Subcutaneous abdominal adipose tissue (tissue), 5 donors: ENCODE data around the gene ROBO2.

ENCODE experiments used
- H3K27ac ChIP-seq: one replicate; pipeline ENCODE4 v1.7.0; 2013; ENCODE audit warnings: low read depth, mild to moderate bottlenecking, inconsistent platforms, low read length, moderate library complexity
- H3K27me3 ChIP-seq, 5 donors: one replicate each; pipeline ENCODE4 v1.7.0; 2013; ENCODE audit warnings: low read length in 5 of 5, inconsistent platforms in 1 of 5; ENCODE audit not compliant: control insufficient read depth in 5 of 5, insufficient read depth in 4 of 5
- H3K36me3 ChIP-seq, 5 donors: one replicate each; pipeline ENCODE4 v1.7.0; 2013; ENCODE audit warnings: low read length in 5 of 5; ENCODE audit not compliant: control insufficient read depth in 5 of 5, insufficient read depth in 5 of 5
- H3K4me1 ChIP-seq, 5 donors: one replicate each; pipeline ENCODE4 v1.7.0; 2013; ENCODE audit warnings: low read length in 5 of 5, mild to moderate bottlenecking in 3 of 5, moderate library complexity in 1 of 5; ENCODE audit not compliant: control insufficient read depth in 5 of 5, insufficient read depth in 5 of 5
- H3K4me3 ChIP-seq, 5 donors: one replicate each; pipeline ENCODE4 v1.7.0; 2013; ENCODE audit warnings: low read length in 5 of 5, low read depth in 1 of 5
- H3K9ac ChIP-seq, 5 donors: one replicate each; pipeline ENCODE4 v1.7.0; 2013; ENCODE audit warnings: low read length in 5 of 5, mild to moderate bottlenecking in 4 of 5, moderate library complexity in 3 of 5
- H3K9me3 ChIP-seq, 5 donors: one replicate each; pipeline ENCODE4 v1.7.0; 2013; ENCODE audit warnings: low read length in 5 of 5; ENCODE audit not compliant: control insufficient read depth in 5 of 5
- donor health status: healthy.
- donor health status: healthy.
- donor health status: healthy.
- donor health status: healthy.
- donor health status: healthy.

The ROBO2 gene

DNA sequence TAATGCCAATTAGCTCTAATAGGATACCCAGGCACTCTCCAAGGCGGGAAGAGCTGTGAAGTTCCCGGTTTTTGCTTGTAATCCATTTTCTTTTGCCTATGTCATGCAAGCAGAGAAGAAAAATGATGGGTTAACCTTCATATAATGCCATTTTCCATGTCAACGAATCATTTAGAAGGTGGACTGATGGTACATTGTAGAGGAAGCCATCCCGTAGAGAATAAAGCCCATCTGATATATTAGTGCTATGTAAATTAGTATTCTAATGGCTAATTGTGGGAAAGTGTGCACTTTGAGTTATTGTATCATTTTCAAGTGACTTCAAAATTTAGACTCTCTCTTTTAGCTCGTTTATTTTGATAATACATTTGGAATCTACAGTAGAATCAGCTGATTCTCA, 509.1 kb downstream of the ROBO2 start:
- H3K27ac ChIP-seq: no peak overlapping the region
- no peaks in the 10 kb centered on the region for H3K27me3 ChIP-seq
- H3K36me3 ChIP-seq: no peaks in the 10 kb centered on the region
- no peak overlapping the region for H3K4me3 ChIP-seq
- peaks cover 0 to 4% (median 0%) of the 10 kb centered on the region in 5 donors for H3K9me3 ChIP-seq
- no peaks in the 10 kb centered on the region for H3K4me1 ChIP-seq
- H3K9ac ChIP-seq: no peak overlapping the region

- Histone ChIP-seq H3K27ac (no peak overlapping the region), H3K4me3 (no peak overlapping the region), H3K9me3 (no peaks in the 10 kb centered on the region), H3K27me3 (no peaks in the 10 kb centered on the region), H3K36me3 (no peaks in the 10 kb centered on the region), H3K9ac (no peak overlapping the region), H3K4me1 (no peaks in the 10 kb centered on the region)
Observed at GRCh38 chr3:77553240-77553639, 513.3 kb downstream of the ROBO2 start.

- Histone ChIP-seq H3K9ac (no peak overlapping the region), H3K27me3 (no peaks in the 10 kb centered on the region)
Observed at GRCh38 chr3:77562089-77562488, 522.2 kb downstream of the ROBO2 start.

DNA sequence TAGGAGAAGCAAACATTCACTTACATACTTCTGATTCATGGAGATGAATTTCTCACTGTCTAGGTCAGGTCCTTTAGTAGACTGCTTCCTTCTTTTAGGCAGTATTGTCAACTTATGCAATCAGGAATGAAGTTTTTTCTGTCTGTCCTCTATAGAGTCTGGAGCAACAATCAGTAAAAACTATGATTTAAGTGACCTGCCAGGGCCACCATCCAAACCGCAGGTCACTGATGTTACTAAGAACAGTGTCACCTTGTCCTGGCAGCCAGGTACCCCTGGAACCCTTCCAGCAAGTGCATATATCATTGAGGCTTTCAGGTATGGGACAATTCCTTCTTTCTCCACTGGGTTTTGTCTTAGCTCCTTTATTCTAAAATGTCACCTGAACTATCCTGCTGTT, 523.1 kb downstream of the ROBO2 start:
- Histone ChIP-seq H3K4me1 (no peaks in the 10 kb centered on the region), H3K27ac (no peak overlapping the region), H3K27me3 (no peaks in the 10 kb centered on the region), H3K36me3 (no peaks in the 10 kb centered on the region), H3K4me3 (no peak overlapping the region), H3K9me3 (no peaks in the 10 kb centered on the region), H3K9ac (no peak overlapping the region)

More at GRCh38 chr3:77562089-77562488, 522.2 kb downstream of the ROBO2 start:
- Histone ChIP-seq H3K9me3 (no peaks in the 10 kb centered on the region), H3K27ac (no peak overlapping the region), H3K4me3 (no peak overlapping the region), H3K36me3 (no peaks in the 10 kb centered on the region), H3K4me1 (no peaks in the 10 kb centered on the region)

DNA sequence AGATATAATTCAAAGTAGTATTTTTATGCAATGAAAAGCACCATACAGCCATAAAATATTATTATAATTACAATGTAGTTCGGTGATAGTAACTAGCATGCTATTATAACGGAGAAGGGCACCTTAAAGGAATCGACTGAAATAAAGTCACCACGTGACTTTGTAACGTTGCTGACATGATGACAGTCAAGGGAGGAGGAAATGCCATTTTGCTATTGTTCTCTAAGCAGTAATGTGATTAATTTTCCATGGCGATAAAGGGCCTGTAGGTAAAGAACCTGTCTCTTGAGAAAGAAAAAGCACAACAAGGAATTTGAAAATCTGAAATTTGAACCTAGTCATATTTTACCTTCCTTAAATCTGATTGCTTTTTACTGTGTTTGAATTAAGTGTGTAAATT, 526.2 kb downstream of the ROBO2 start:
- Histone ChIP-seq H3K9me3 (no peaks in the 10 kb centered on the region), H3K9ac (no peak overlapping the region), H3K36me3 (no peaks in the 10 kb centered on the region), H3K4me3 (no peak overlapping the region), H3K4me1 (no peaks in the 10 kb centered on the region), H3K27ac (no peak overlapping the region), H3K27me3 (no peaks in the 10 kb centered on the region)

GRCh38 chr3:77571971-77572715, 532.2 kb downstream of the ROBO2 start:
- H3K27me3 ChIP-seq: no peaks in the 10 kb centered on the region
- H3K4me1 ChIP-seq: no peaks in the 10 kb centered on the region
- H3K36me3 ChIP-seq: no peaks in the 10 kb centered on the region
- H3K9me3 ChIP-seq: no peaks in the 10 kb centered on the region
- no peak overlapping the region for H3K27ac ChIP-seq
- no peak overlapping the region for H3K9ac ChIP-seq
- H3K4me3 ChIP-seq: no peak overlapping the region

DNA sequence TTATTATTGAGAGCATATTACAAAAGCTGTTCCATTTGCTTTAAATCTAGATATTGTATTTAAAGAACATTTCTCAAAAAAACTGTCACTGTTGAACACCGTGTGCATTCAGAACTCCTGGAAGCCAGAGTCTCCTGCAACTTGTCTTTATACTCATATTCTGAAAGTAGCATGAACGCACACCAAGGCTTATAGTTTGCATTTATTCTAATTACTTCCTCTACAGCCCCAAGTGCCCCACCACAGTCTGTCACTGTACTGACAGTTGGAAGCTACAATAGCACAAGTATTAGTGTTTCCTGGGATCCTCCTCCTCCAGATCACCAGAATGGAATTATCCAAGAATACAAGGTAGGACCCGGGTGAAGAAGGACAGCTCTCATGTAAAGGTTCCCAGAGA, 537.4 kb downstream of the ROBO2 start:
- no peaks in the 10 kb centered on the region for H3K36me3 ChIP-seq
- H3K27ac ChIP-seq: no peak overlapping the region
- H3K27me3 ChIP-seq: no peaks in the 10 kb centered on the region
- no peak overlapping the region for H3K4me3 ChIP-seq
- H3K4me1 ChIP-seq: no peaks in the 10 kb centered on the region
- H3K9ac ChIP-seq: no peak overlapping the region
- no peaks in the 10 kb centered on the region for H3K9me3 ChIP-seq

- no peaks in the 10 kb centered on the region for H3K27me3 ChIP-seq
Observed at GRCh38 chr3:77586216-77586615, 546.3 kb downstream of the ROBO2 start.

GRCh38 chr3:77588863-77589262, 549.0 kb downstream of the ROBO2 start:
- no peak overlapping the region for H3K27ac ChIP-seq
- no peaks in the 10 kb centered on the region for H3K36me3 ChIP-seq
- H3K4me1 ChIP-seq: no peaks in the 10 kb centered on the region
- H3K9ac ChIP-seq: no peak overlapping the region
- peaks cover 0 to 4% (median 0%) of the 10 kb centered on the region in 5 donors for H3K9me3 ChIP-seq
- no peak overlapping the region for H3K4me3 ChIP-seq
- no peaks in the 10 kb centered on the region for H3K27me3 ChIP-seq

More at GRCh38 chr3:77586216-77586615, 546.3 kb downstream of the ROBO2 start:
- Histone ChIP-seq H3K36me3 (no peaks in the 10 kb centered on the region), H3K4me1 (no peaks in the 10 kb centered on the region), H3K9me3 (peaks cover 0 to 4% (median 0%) of the 10 kb centered on the region in 5 donors), H3K27ac (no peak overlapping the region), H3K9ac (no peak overlapping the region), H3K4me3 (no peak overlapping the region)

GRCh38 chr3:77590191-77590590, 550.3 kb downstream of the ROBO2 start:
- Histone ChIP-seq H3K4me1 (no peaks in the 10 kb centered on the region), H3K9me3 (peaks cover 0 to 4% (median 0%) of the 10 kb centered on the region in 5 donors), H3K27me3 (no peaks in the 10 kb centered on the region), H3K36me3 (no peaks in the 10 kb centered on the region), H3K9ac (no peak overlapping the region), H3K4me3 (no peak overlapping the region), H3K27ac (no peak overlapping the region)
